ENCODE results near the gene METTL21A. TPM values are rescaled to one million over a fixed set of nuclear protein-coding genes. Genes with fewer than 3 reads are reported as not detected.

The METTL21A gene
- total and polyA plus RNA-seq, 2 of the 13 experiments (the other 11 are each of a cell fraction or from before 2014, with no cell fraction given): 42.4 to 61.2 TPM

- TF ChIP-seq, protein P1, sequence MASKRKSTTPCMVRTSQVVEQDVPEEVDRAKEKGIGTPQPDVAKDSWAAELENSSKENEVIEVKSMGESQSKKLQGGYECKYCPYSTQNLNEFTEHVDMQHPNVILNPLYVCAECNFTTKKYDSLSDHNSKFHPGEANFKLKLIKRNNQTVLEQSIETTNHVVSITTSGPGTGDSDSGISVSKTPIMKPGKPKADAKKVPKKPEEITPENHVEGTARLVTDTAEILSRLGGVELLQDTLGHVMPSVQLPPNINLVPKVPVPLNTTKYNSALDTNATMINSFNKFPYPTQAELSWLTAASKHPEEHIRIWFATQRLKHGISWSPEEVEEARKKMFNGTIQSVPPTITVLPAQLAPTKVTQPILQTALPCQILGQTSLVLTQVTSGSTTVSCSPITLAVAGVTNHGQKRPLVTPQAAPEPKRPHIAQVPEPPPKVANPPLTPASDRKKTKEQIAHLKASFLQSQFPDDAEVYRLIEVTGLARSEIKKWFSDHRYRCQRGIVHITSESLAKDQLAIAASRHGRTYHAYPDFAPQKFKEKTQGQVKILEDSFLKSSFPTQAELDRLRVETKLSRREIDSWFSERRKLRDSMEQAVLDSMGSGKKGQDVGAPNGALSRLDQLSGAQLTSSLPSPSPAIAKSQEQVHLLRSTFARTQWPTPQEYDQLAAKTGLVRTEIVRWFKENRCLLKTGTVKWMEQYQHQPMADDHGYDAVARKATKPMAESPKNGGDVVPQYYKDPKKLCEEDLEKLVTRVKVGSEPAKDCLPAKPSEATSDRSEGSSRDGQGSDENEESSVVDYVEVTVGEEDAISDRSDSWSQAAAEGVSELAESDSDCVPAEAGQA (IDR thresholded peaks at IDR 0.05; ENCODE audit: low read depth): no peak
- TF ChIP-seq, protein P1 (CRISPR knock-in tag; IDR thresholded peaks at IDR 0.05; ENCODE audit: borderline replicate concordance): peak; percentile 88
- TF ChIP-seq HOXD1 (CRISPR knock-in tag; IDR thresholded peaks at IDR 0.05): peak; percentile 90
- TF ChIP-seq PRMT3 (CRISPR knock-in tag; IDR thresholded peaks at IDR 0.05; ENCODE audit: borderline replicate concordance, low read depth): 0 out of 2 replicates have a peak, but pooled peaks have one; percentile 55
- peak; percentile 21; the same call in 1 of the 2 replicates for TF ChIP-seq CEBPG (CRISPR knock-in tag; IDR thresholded peaks at IDR 0.05)
- TF ChIP-seq MAFK (conservative IDR thresholded peaks at IDR 0.05 in 1 of 2, IDR thresholded peaks at IDR 0.05 in 1 of 2; ENCODE audit: low read length in 2 of 2): no peak
- TF ChIP-seq SAFB2 (CRISPR knock-in tag; IDR thresholded peaks at IDR 0.05; ENCODE audit: borderline replicate concordance, low read depth): peak; percentile 94; the same call in 1 of the 2 replicates
- TF ChIP-seq ZNF446 (CRISPR knock-in tag; IDR thresholded peaks at IDR 0.05): peak; percentile 72
- peak; percentile 87; the same call in 1 of the 2 replicates for TF ChIP-seq KDM4B (CRISPR knock-in tag; IDR thresholded peaks at IDR 0.05)
- peak; percentile 80; the same call in 1 of the 2 replicates for TF ChIP-seq MLX (CRISPR knock-in tag; IDR thresholded peaks at IDR 0.05)
- no peak; the same call in 1 of the 2 replicates for TF ChIP-seq ZNF598 (CRISPR knock-in tag; IDR thresholded peaks at IDR 0.05; ENCODE audit: borderline replicate concordance)
- peak; percentile 81 for TF ChIP-seq ZNF350 (CRISPR knock-in tag; IDR thresholded peaks at IDR 0.05; ENCODE audit: borderline replicate concordance, low read depth)
- peak; percentile 81; the same call in 1 of the 2 replicates for TF ChIP-seq ZNF761 (CRISPR knock-in tag; conservative IDR thresholded peaks at IDR 0.05)
- no peak for TF ChIP-seq LCORL (IDR thresholded peaks at IDR 0.05)
- TF ChIP-seq LCORL (CRISPR knock-in tag; IDR thresholded peaks at IDR 0.05): peak; percentile 80
- TF ChIP-seq SMARCC2 (IDR thresholded peaks at IDR 0.05): no peak
- 0 out of 2 replicates have a peak, but pooled peaks have one; percentile 28 for TF ChIP-seq ZNF569 (CRISPR knock-in tag; IDR thresholded peaks at IDR 0.05; ENCODE audit: borderline replicate concordance)
- peak; percentile 61 for TF ChIP-seq ZNF777 (CRISPR knock-in tag; IDR thresholded peaks at IDR 0.05)
- TF ChIP-seq SP140L (CRISPR knock-in tag; IDR thresholded peaks at IDR 0.05; ENCODE audit: borderline replicate concordance): peak; percentile 81; the same call in 1 of the 2 replicates
- TF ChIP-seq NCOA1 (CRISPR knock-in tag; IDR thresholded peaks at IDR 0.05): no peak; the same call in 1 of the 2 replicates
- TF ChIP-seq NR1H2 (CRISPR knock-in tag; IDR thresholded peaks at IDR 0.05; ENCODE audit: borderline replicate concordance, low read depth): 0 out of 2 replicates have a peak, but pooled peaks have one; percentile 15
- peak; percentile 51 for TF ChIP-seq KDM3A (CRISPR knock-in tag; IDR thresholded peaks at IDR 0.05; ENCODE audit: low read depth)
- peak; percentile 95 for TF ChIP-seq ZNF746 (CRISPR knock-in tag; IDR thresholded peaks at IDR 0.05)
- TF ChIP-seq AGO2 (optimal IDR thresholded peaks at IDR 0.05; ENCODE audit: low read depth, low read length): peak; percentile 82
Observed at GRCh38 chr2:207625014-207625907, at the start of gene METTL21A (continued).

Measured in HepG2 (cell line).